ENCODE results near the gene SMIM5. TPM values are rescaled to one million over a fixed set of nuclear protein-coding genes. Genes with fewer than 3 reads are reported as not detected.

Gene SMIM5
- polyA plus RNA-seq, 3 donors: 0.15 to 3.3 (median 0.43) TPM

- peaks cover 80% of the 10 kb centered on the region for H3K79me2 ChIP-seq (ENCODE audit: insufficient read depth, low read length)
- H3K9ac ChIP-seq (ENCODE audit: insufficient read depth, low read length, poor library complexity, severe bottlenecking): no peak overlapping the region
- Mint-ChIP-seq H3K36me3 (peaks cover 30 to 53% of the 10 kb centered on the region in 2 donors), H3K9me3 (no peaks in the 10 kb centered on the region), H3K27ac (peak overlapping the region in 3 of 7 donors; percentile 18 to 87 (median 64)), H3K27me3 (ENCODE audit: low read depth in 3 of 3) (no peaks in the 10 kb centered on the region), H3K4me3 (no peak overlapping the region), H3K4me1 (peaks cover 51% of the 10 kb centered on the region)
- H3K27me3 ChIP-seq (ENCODE audit: control insufficient read depth in 2 of 2, insufficient read depth in 2 of 2, low read length in 2 of 2): no peaks in the 10 kb centered on the region
- peaks cover 36 to 37% of the 10 kb centered on the region in 2 donors for H3K4me1 ChIP-seq (ENCODE audit: control insufficient read depth in 1 of 2, insufficient read depth in 2 of 2, low read length in 2 of 2)
- DNase-seq: no peak
- no peak overlapping the region for H3K4me2 ChIP-seq (replicated peaks; ENCODE audit: extremely low read depth, low read length, poor library complexity, severe bottlenecking)
- peaks cover 28 to 36% of the 10 kb centered on the region in 2 donors for H3K36me3 ChIP-seq (replicated peaks in 1 of 2; ENCODE audit: control insufficient read depth in 1 of 2, insufficient read depth in 2 of 2, low read length in 2 of 2)
- H4K20me1 ChIP-seq (ENCODE audit: insufficient read depth, low read length): peaks cover 34% of the 10 kb centered on the region
- intact Hi-C loops (cut with micrococcal nuclease): no loop called here
- 100% methylated on average over 4 of the region's 5 CpGs for WGBS (ENCODE audit: insufficient coverage)
- no peak overlapping the region for H3K4me3 ChIP-seq (replicated peaks in 1 of 3; ENCODE audit: low read depth in 2 of 3, low read length in 3 of 3)
- H2AFZ ChIP-seq (ENCODE audit: insufficient read depth, low read depth, low read length, poor library complexity, severe bottlenecking): no peak overlapping the region
- no peaks in the 10 kb centered on the region for H3K9me3 ChIP-seq (replicated peaks in 1 of 2; ENCODE audit: control insufficient read depth in 1 of 2, insufficient read depth in 1 of 2, low read length in 2 of 2)
- no peak overlapping the region for H3K27ac ChIP-seq (ENCODE audit: low read depth in 1 of 2, low read length in 2 of 2)
- no peak for TF ChIP-seq CTCF (IDR thresholded peaks at IDR 0.05)
Observed at GRCh38 chr17:75684249-75684648, 51.0 kb downstream of the SMIM5 start.

- DNase-seq: no peak
- Mint-ChIP-seq H3K27ac (peak overlapping the region in 1 of 7 donors; percentile 64), H3K4me1 (peaks cover 58% of the 10 kb centered on the region), H3K9me3 (no peaks in the 10 kb centered on the region), H3K4me3 (no peak overlapping the region), H3K36me3 (peaks cover 24 to 46% of the 10 kb centered on the region in 2 donors), H3K27me3 (ENCODE audit: low read depth in 3 of 3) (no peaks in the 10 kb centered on the region)
- H3K27ac ChIP-seq (ENCODE audit: low read depth in 1 of 2, low read length in 2 of 2): no peak overlapping the region
- no peak overlapping the region for H3K9ac ChIP-seq (ENCODE audit: insufficient read depth, low read length, poor library complexity, severe bottlenecking)
- H3K79me2 ChIP-seq (ENCODE audit: insufficient read depth, low read length): peaks cover 80% of the 10 kb centered on the region
- H4K20me1 ChIP-seq (ENCODE audit: insufficient read depth, low read length): peaks cover 34% of the 10 kb centered on the region
- H3K9me3 ChIP-seq (replicated peaks in 1 of 2; ENCODE audit: control insufficient read depth in 1 of 2, insufficient read depth in 1 of 2, low read length in 2 of 2): no peaks in the 10 kb centered on the region
- WGBS (ENCODE audit: insufficient coverage): no CpG with 5 or more reads among the region's 7 CpGs
- H3K36me3 ChIP-seq (replicated peaks in 1 of 2; ENCODE audit: control insufficient read depth in 1 of 2, insufficient read depth in 2 of 2, low read length in 2 of 2): peaks cover 21 to 29% of the 10 kb centered on the region in 2 donors
- H3K4me3 ChIP-seq (replicated peaks in 1 of 3; ENCODE audit: low read depth in 2 of 3, low read length in 3 of 3): no peak overlapping the region
- no peak overlapping the region for H3K4me2 ChIP-seq (replicated peaks; ENCODE audit: extremely low read depth, low read length, poor library complexity, severe bottlenecking)
- no peak overlapping the region for H2AFZ ChIP-seq (ENCODE audit: insufficient read depth, low read depth, low read length, poor library complexity, severe bottlenecking)
- intact Hi-C loops (cut with micrococcal nuclease): no loop called here
- no peaks in the 10 kb centered on the region for H3K27me3 ChIP-seq (ENCODE audit: control insufficient read depth in 2 of 2, insufficient read depth in 2 of 2, low read length in 2 of 2)
- peaks cover 43 to 44% of the 10 kb centered on the region in 2 donors for H3K4me1 ChIP-seq (ENCODE audit: control insufficient read depth in 1 of 2, insufficient read depth in 2 of 2, low read length in 2 of 2)
- no peak for TF ChIP-seq CTCF (IDR thresholded peaks at IDR 0.05)
Observed at GRCh38 chr17:75684924-75685323, 51.7 kb downstream of the SMIM5 start.

All from CD14-positive monocyte (primary cell).